ENCODE results near the gene GMPR2.

GMPR2 gene

GRCh38 chr14:24267516-24267915, 34.8 kb downstream of the GMPR2 start:
- H3K27me3 ChIP-seq (ENCODE audit: low read length), result no peaks in the 10 kb centered on the region
- H2AFZ ChIP-seq (ENCODE audit: low read depth, low read length, severe bottlenecking), result no peak overlapping the region
- no peak overlapping the region for H3K4me3 ChIP-seq (ENCODE audit: insufficient read depth, low read length, poor library complexity, severe bottlenecking)
- TF ChIP-seq EZH2phosphoT487 (conservative IDR thresholded peaks at IDR 0.05; ENCODE audit: low read length) (no peak), CTCF (IDR thresholded peaks at IDR 0.05; ENCODE audit: insufficient read depth, low read length, poor library complexity, severe bottlenecking) (no peak)
- H3K36me3 ChIP-seq (ENCODE audit: low read length), result no peaks in the 10 kb centered on the region
- H3K9me2 ChIP-seq (replicated peaks; ENCODE audit: insufficient read depth, low read length), result no peaks in the 10 kb centered on the region
- H3F3A ChIP-seq (ENCODE audit: insufficient read depth), result peaks cover 8% of the 10 kb centered on the region
- H3K79me2 ChIP-seq (ENCODE audit: insufficient read depth, low read length), result no peaks in the 10 kb centered on the region
- no peaks in the 10 kb centered on the region for H4K20me1 ChIP-seq (ENCODE audit: low read depth, low read length)
- H3K9ac ChIP-seq (ENCODE audit: low read length), result no peak overlapping the region
- no peak overlapping the region for H3K4me2 ChIP-seq (ENCODE audit: low read depth, low read length, poor library complexity, severe bottlenecking)
- no peaks in the 10 kb centered on the region for H3K9me3 ChIP-seq (ENCODE audit: insufficient read depth, low read length)
- no peak overlapping the region for H3K27ac ChIP-seq (ENCODE audit: low read depth, low read length)

GRCh38 chr14:24268225-24268624, 35.5 kb downstream of the GMPR2 start:
- Histone ChIP-seq H2AFZ (ENCODE audit: low read depth, low read length, severe bottlenecking) (no peak overlapping the region), H3K9me2 (replicated peaks; ENCODE audit: insufficient read depth, low read length) (no peaks in the 10 kb centered on the region), H3K27ac (ENCODE audit: low read depth, low read length) (no peak overlapping the region), H3K36me3 (ENCODE audit: low read length) (no peaks in the 10 kb centered on the region), H3K4me2 (ENCODE audit: low read depth, low read length, poor library complexity, severe bottlenecking) (no peak overlapping the region), H3K9ac (ENCODE audit: low read length) (no peak overlapping the region), H3K79me2 (ENCODE audit: insufficient read depth, low read length) (0 out of 2 replicates have a peak, but pooled peaks cover 2% of the 10 kb centered on the region), H3K4me3 (ENCODE audit: insufficient read depth, low read length, poor library complexity, severe bottlenecking) (no peak overlapping the region), H3F3A (ENCODE audit: insufficient read depth) (peaks cover 11% of the 10 kb centered on the region), H3K27me3 (ENCODE audit: low read length) (no peaks in the 10 kb centered on the region), H4K20me1 (ENCODE audit: low read depth, low read length) (no peaks in the 10 kb centered on the region), H3K9me3 (ENCODE audit: insufficient read depth, low read length) (no peaks in the 10 kb centered on the region)
- TF ChIP-seq EZH2phosphoT487 (conservative IDR thresholded peaks at IDR 0.05; ENCODE audit: low read length), result no peak
- no peak for TF ChIP-seq CTCF (IDR thresholded peaks at IDR 0.05; ENCODE audit: insufficient read depth, low read length, poor library complexity, severe bottlenecking)

GRCh38 chr14:24269368-24269767, 36.6 kb downstream of the GMPR2 start:
- TF ChIP-seq CTCF (IDR thresholded peaks at IDR 0.05; ENCODE audit: insufficient read depth, low read length, poor library complexity, severe bottlenecking), result no peak
- no peak for TF ChIP-seq EZH2phosphoT487 (conservative IDR thresholded peaks at IDR 0.05; ENCODE audit: low read length)
- Histone ChIP-seq H3K4me3 (ENCODE audit: insufficient read depth, low read length, poor library complexity, severe bottlenecking) (no peak overlapping the region), H2AFZ (ENCODE audit: low read depth, low read length, severe bottlenecking) (no peak overlapping the region), H3K9ac (ENCODE audit: low read length) (no peak overlapping the region), H4K20me1 (ENCODE audit: low read depth, low read length) (no peaks in the 10 kb centered on the region), H3K27me3 (ENCODE audit: low read length) (no peaks in the 10 kb centered on the region), H3K27ac (ENCODE audit: low read depth, low read length) (no peak overlapping the region), H3K9me3 (ENCODE audit: insufficient read depth, low read length) (no peaks in the 10 kb centered on the region), H3K79me2 (ENCODE audit: insufficient read depth, low read length) (0 out of 2 replicates have a peak, but pooled peaks cover 2% of the 10 kb centered on the region), H3K9me2 (replicated peaks; ENCODE audit: insufficient read depth, low read length) (no peaks in the 10 kb centered on the region), H3F3A (ENCODE audit: insufficient read depth) (peaks cover 11% of the 10 kb centered on the region), H3K4me2 (ENCODE audit: low read depth, low read length, poor library complexity, severe bottlenecking) (no peak overlapping the region), H3K36me3 (ENCODE audit: low read length) (no peaks in the 10 kb centered on the region)
